HepG2 (cell line): ENCODE measurements around the gene PKLR. TPM values are rescaled to one million over a fixed set of nuclear protein-coding genes. Genes with fewer than 3 reads are reported as not detected.
A peak's percentile ranks its signal among the peaks of the same experiment; 100 is the strongest.

Experiments used
- ATF2 ChIP-seq: sonication (generic); formaldehyde crosslinking; IDR thresholded peaks from 2 replicates; pipeline ENCODE4 v1.4.0; 2020; ENCODE audit warnings: missing genetic modification reagents
- CBX5 ChIP-seq: sonication (generic); formaldehyde crosslinking; IDR thresholded peaks from 2 replicates; pipeline ENCODE4 v1.4.0; 2020; ENCODE audit warnings: missing genetic modification reagents, borderline replicate concordance
- EHMT2 ChIP-seq: fragments of 200-600 bp; sonication (generic); IDR thresholded peaks from 2 replicates; pipeline ENCODE4 v1.7.0; 2017; ENCODE audit warnings: antibody characterized with exemption, low read depth, low read length, borderline replicate concordance
- ELF3 ChIP-seq: IDR thresholded peaks from 2 replicates; pipeline ENCODE4 v1.6.1; 2016; ENCODE audit warnings: missing genetic modification reagents, missing compliant biosample characterization
- FIP1L1 ChIP-seq: fragments of 200-400 bp; formaldehyde crosslinking; IDR thresholded peaks from 2 replicates; pipeline ENCODE4 v1.6.1; 2018; ENCODE audit warnings: low read depth, mild to moderate bottlenecking, low read length, moderate library complexity, borderline replicate concordance; ENCODE audit not compliant: insufficient read depth
- FOXO1 ChIP-seq: sonication (generic); formaldehyde crosslinking; IDR thresholded peaks from 2 replicates; pipeline ENCODE4 v1.4.0; 2020; ENCODE audit warnings: missing genetic modification reagents
- GATAD1 ChIP-seq: IDR thresholded peaks from 2 replicates; pipeline ENCODE4 v1.6.1; 2016; ENCODE audit warnings: missing genetic modification reagents, missing compliant biosample characterization
- GPN1 ChIP-seq: sonication (generic); formaldehyde crosslinking; IDR thresholded peaks from 2 replicates; pipeline ENCODE4 v1.5.1; 2020; ENCODE audit warnings: missing genetic modification reagents, borderline replicate concordance
- HCFC1 ChIP-seq: fragments of 150-350 bp; IDR thresholded peaks from 2 replicates; pipeline ENCODE4 v1.6.1; 2014; ENCODE audit warnings: low read depth, low read length
- HMG20A ChIP-seq: IDR thresholded peaks from 2 replicates; pipeline ENCODE4 v1.6.1; 2016; ENCODE audit warnings: borderline replicate concordance
- IRF2 ChIP-seq: IDR thresholded peaks from 2 replicates; pipeline ENCODE4 v1.6.1; 2018; ENCODE audit warnings: missing genetic modification reagents, missing compliant biosample characterization
- ISL2 ChIP-seq: sonication (generic); formaldehyde crosslinking; IDR thresholded peaks from 2 replicates; pipeline ENCODE4 v1.5.0; 2020; ENCODE audit warnings: missing genetic modification reagents
- KAT8 ChIP-seq: IDR thresholded peaks from 2 replicates; pipeline ENCODE4 v1.6.1; 2016; ENCODE audit warnings: missing genetic modification reagents, missing compliant biosample characterization
- MIER3 ChIP-seq: IDR thresholded peaks from 2 replicates; pipeline ENCODE4 v1.6.1; 2016; ENCODE audit warnings: missing compliant biosample characterization, borderline replicate concordance
- MNT ChIP-seq: fragments of 450-650 bp; IDR thresholded peaks from 2 replicates; pipeline ENCODE4 v1.6.1; 2016
- NCOA2 ChIP-seq: sonication (generic); formaldehyde crosslinking; IDR thresholded peaks from 2 replicates; pipeline ENCODE4 v1.8.0; 2022; ENCODE audit warnings: inconsistent platforms
- NFATC3 ChIP-seq: sonication (generic); formaldehyde crosslinking; IDR thresholded peaks from 2 replicates; pipeline ENCODE4 v1.5.1; 2020; ENCODE audit warnings: mild to moderate bottlenecking, missing genetic modification reagents
- NFIC ChIP-seq: IDR thresholded peaks from 2 replicates; pipeline ENCODE4 v1.6.1; 2012; ENCODE audit warnings: mild to moderate bottlenecking, low read length, inconsistent platforms
- POLR2A ChIP-seq, 2 experiments: IDR thresholded peaks; 2 replicates each; pipeline ENCODE4 v1.6.1; 2011; ENCODE audit warnings: low read depth in 2 of 2, low read length in 2 of 2, mild to moderate bottlenecking in 1 of 2, moderate library complexity in 1 of 2; ENCODE audit not compliant: insufficient read depth in 1 of 2
- PPARG ChIP-seq: conservative IDR thresholded peaks from 2 replicates; pipeline ENCODE4 v1.6.1; 2016; ENCODE audit warnings: missing biosample characterization, missing genetic modification reagents
- PRPF4 ChIP-seq: fragments of 200-400 bp; formaldehyde crosslinking; IDR thresholded peaks from 2 replicates; pipeline ENCODE4 v1.6.1; 2016; ENCODE audit warnings: low read length, low read depth; ENCODE audit not compliant: poor library complexity, severe bottlenecking
- RBFOX2 ChIP-seq: fragments of 200-400 bp; formaldehyde crosslinking; IDR thresholded peaks from 2 replicates; pipeline ENCODE4 v1.6.1; 2017; ENCODE audit warnings: low read depth, mild to moderate bottlenecking, low read length
- SP5 ChIP-seq: IDR thresholded peaks from 2 replicates; pipeline ENCODE4 v1.6.1; 2016; ENCODE audit warnings: low read depth, borderline replicate concordance
- SPEN ChIP-seq: sonication (generic); formaldehyde crosslinking; IDR thresholded peaks from 2 replicates; pipeline ENCODE4 v1.5.1; 2020; ENCODE audit warnings: low read depth, mild to moderate bottlenecking, missing genetic modification reagents
- TFDP2 ChIP-seq: sonication (generic); formaldehyde crosslinking; IDR thresholded peaks from 2 replicates; pipeline ENCODE4 v1.4.0; 2020; ENCODE audit warnings: missing genetic modification reagents
- YEATS4 ChIP-seq: sonication (generic); formaldehyde crosslinking; IDR thresholded peaks from 2 replicates; pipeline ENCODE4 v1.4.0; 2020; ENCODE audit warnings: missing genetic modification reagents, borderline replicate concordance
- ZFX ChIP-seq: sonication (generic); formaldehyde crosslinking; IDR thresholded peaks from 2 replicates; pipeline ENCODE4 v1.4.0; 2020; ENCODE audit warnings: mild to moderate bottlenecking, low read depth, missing genetic modification reagents, moderate library complexity
- ZFY ChIP-seq: sonication (generic); formaldehyde crosslinking; IDR thresholded peaks from 2 replicates; pipeline ENCODE4 v1.4.0; 2020; ENCODE audit warnings: missing genetic modification reagents
- ZNF335 ChIP-seq: sonication (generic); formaldehyde crosslinking; IDR thresholded peaks from 2 replicates; pipeline ENCODE4 v1.4.0; 2020; ENCODE audit warnings: missing genetic modification reagents
- ZNF792 ChIP-seq: IDR thresholded peaks from 2 replicates; pipeline ENCODE4 v1.6.1; 2016
- polyA plus RNA-seq, 8 experiments: library from polyadenylated mRNA; depleted of rRNA in 3 of 8; stranded (reverse) in 7 of 8; unstranded in 1 of 8; fragments of >200 nt; fragmentation: Illumina TruSeq in 4 of 8; extraction: Trizol in 4 of 8; gene quantifications; 2 replicates each; pipeline versions ENCODE4 v1.2.1 to v1.2.3, GENCODE V29; 2011 to 2016; ENCODE audit warnings: low read depth in 4 of 8, missing spikeins in 1 of 8, mixed read lengths in 1 of 8; ENCODE audit not compliant: insufficient read depth in 1 of 8
- total RNA-seq, 5 experiments: library from RNA; depleted of rRNA; stranded (reverse); fragments of >200 nt; fragmentation: Illumina TruSeq; extraction: Trizol; gene quantifications; 2 replicates each; pipeline ENCODE4 v1.2.3, GENCODE V29; 2016; ENCODE audit warnings: low read depth in 1 of 5

Gene PKLR
- total and polyA plus RNA-seq, 2 of the 13 experiments (the other 11 are each of a cell fraction or from before 2014, with no cell fraction given) = 10.3 to 29.3 TPM

- TF ChIP-seq SPEN (CRISPR knock-in tag) (peak; percentile 51; the same call in 1 of the 2 replicates), GPN1 (no peak), MIER3 (CRISPR knock-in tag) (0 out of 2 replicates have a peak, but pooled peaks have one; percentile 51), ZFY (peak; percentile 37), RBFOX2 (no peak), CBX5 (CRISPR knock-in tag) (0 out of 2 replicates have a peak, but pooled peaks have one; percentile 49), YEATS4 (CRISPR knock-in tag) (peak; percentile 47; the same call in 1 of the 2 replicates), ELF3 (peak; percentile 77), ZFX (CRISPR knock-in tag) (peak; percentile 49), FOXO1 (no peak), TFDP2 (CRISPR knock-in tag) (0 out of 2 replicates have a peak, but pooled peaks have one; percentile 20), FIP1L1 (no peak), HMG20A (CRISPR knock-in tag) (0 out of 2 replicates have a peak, but pooled peaks have one; percentile 9), EHMT2 (peak; percentile 86; the same call in 1 of the 2 replicates), NFATC3 (CRISPR knock-in tag) (no peak), POLR2A (IDR thresholded peaks at IDR 0.05; ENCODE audit: insufficient read depth in 1 of 2, low read depth in 2 of 2, low read length in 2 of 2) (peak in 1 of 2 experiments; percentile 22; a peak in 1 of 4 replicates), IRF2 (CRISPR knock-in tag) (peak; percentile 91), MNT (peak; percentile 74), PPARG (peak; percentile 40; the same call in 1 of the 2 replicates), PRPF4 (no peak), ATF2 (0 out of 2 replicates have a peak, but pooled peaks have one; percentile 37), NCOA2 (0 out of 2 replicates have a peak, but pooled peaks have one; percentile 14), ZNF335 (CRISPR knock-in tag) (peak; percentile 60; the same call in 1 of the 2 replicates), NFIC (peak; percentile 77), HCFC1 (peak; percentile 81), ZNF792 (CRISPR knock-in tag) (0 out of 2 replicates have a peak, but pooled peaks have one; percentile 16), GATAD1 (CRISPR knock-in tag) (peak; percentile 97), KAT8 (peak; percentile 100), ISL2 (CRISPR knock-in tag) (0 out of 2 replicates have a peak, but pooled peaks have one; percentile 35), SP5 (0 out of 2 replicates have a peak, but pooled peaks have one; percentile 21)
Measured at GRCh38 chr1:155241069-155241679, 60.1 kb downstream of the PKLR start (continued).
